Esophagus squamous epithelium (tissue), 5 donors: ENCODE data around the gene ERRFI1. TPM values are rescaled to one million over a fixed set of nuclear protein-coding genes. Genes with fewer than 3 reads are reported as not detected.

Experiments used
- DNase-seq: peaks from one replicate; lab custom pipeline; 2025; lab: John Stamatoyannopoulos, UW
- H3K27ac ChIP-seq, 4 donors: fragments of 200-600 bp; sonication (generic); one replicate each; pipeline ENCODE4 v1.5.1; 2016 to 2019; ENCODE audit warnings: mild to moderate bottlenecking in 1 of 4
- H3K27me3 ChIP-seq, 4 donors: fragments of 200-600 bp; sonication (generic); 1 replicate in 3 of 4; 2 replicates in 1 of 4; pipeline versions ENCODE4 v1.5.1 to v1.6.0; 2017 to 2021; ENCODE audit warnings: antibody characterized with exemption in 1 of 4
- H3K36me3 ChIP-seq, 3 donors: fragments of 200-600 bp; sonication (generic); one replicate each; pipeline ENCODE4 v1.5.1; 2016 to 2019
- H3K4me1 ChIP-seq, 3 donors: fragments of 200-600 bp; sonication (generic); one replicate each; pipeline ENCODE4 v1.5.1; 2017 to 2019
- H3K4me3 ChIP-seq, 4 donors: fragments of 200-600 bp; sonication (generic); 1 replicate in 3 of 4; 2 replicates in 1 of 4; pipeline ENCODE4 v1.5.1; 2016 to 2019; ENCODE audit warnings: mild to moderate bottlenecking in 2 of 4, moderate library complexity in 1 of 4
- H3K9me3 ChIP-seq, 3 donors: fragments of 200-600 bp; sonication (generic); one replicate each; pipeline ENCODE4 v1.5.1; 2016 to 2019
- POLR2A ChIP-seq, 4 donors: fragments of 450-650 bp; IDR thresholded peaks; one replicate each; pipeline ENCODE4 v1.6.1; 2017; ENCODE audit warnings: antibody characterized with exemption in 4 of 4, mild to moderate bottlenecking in 4 of 4, moderate library complexity in 3 of 4
- WGBS, 2 donors: methylation state at CpG; one replicate each; pipeline ENCODE4 v1.1.5; 2018; 5-methylcytosine and 5-hydroxymethylcytosine counted together
- intact Hi-C: fragments of 100-400 bp; cut with DNase I; formaldehyde crosslinking; loops from one replicate; pipeline ENCODE4 v1.15.0; 2022
- total RNA-seq, 4 donors: library from RNA; depleted of rRNA; stranded (reverse); fragments of >200 nt; gene quantifications; one replicate each; pipeline ENCODE4 v1.1.0, GENCODE V29; 2016
- TF ChIP-seq, protein P1 (sequence below), 6 experiments: fragments of 450-650 bp in 4 of 6; fragments of 200-600 bp in 2 of 6; sonication (generic) in 2 of 6; IDR thresholded peaks; one replicate each; pipeline ENCODE4 v1.5.1; 2016 to 2019; ENCODE audit warnings: antibody characterized with exemption in 6 of 6, mild to moderate bottlenecking in 4 of 6, moderate library complexity in 4 of 6
- donor health status: DM: yes; HTN: yes; CAD: no.

The ERRFI1 gene
- total RNA-seq, 4 donors from 2014 or later = 23.3 to 95.9 (median 49.3) TPM

DNA sequence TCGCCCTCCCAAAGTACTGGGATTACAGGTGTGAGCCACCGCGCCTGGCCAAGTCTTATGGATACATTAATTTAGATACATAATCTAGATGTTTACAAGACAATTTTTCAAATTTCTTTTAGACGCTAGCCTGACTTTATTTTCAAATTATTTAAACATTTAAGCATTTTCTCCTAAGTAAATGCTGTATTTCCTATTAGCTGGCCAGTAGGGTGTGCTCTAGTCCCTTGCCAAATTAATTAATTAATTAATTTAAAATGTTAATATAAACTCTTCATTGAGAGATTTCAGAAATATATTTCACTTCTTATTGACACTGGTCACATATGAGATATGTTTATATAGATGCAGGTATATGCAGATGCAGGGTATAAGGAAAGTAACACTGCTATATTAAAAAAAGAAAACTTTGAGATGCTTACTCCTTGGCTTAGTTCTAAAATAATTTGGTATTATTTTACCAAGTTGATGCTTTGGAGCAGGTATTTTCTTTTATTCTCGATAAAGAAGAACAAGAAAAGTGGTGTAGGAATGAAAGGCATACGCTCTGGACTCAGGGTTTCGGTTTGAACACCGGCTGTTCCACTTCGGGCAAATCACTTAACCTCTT, 5.2 kb upstream of the ERRFI1 start:
- WGBS, 2 donors = 63 to 66% methylated on average over 9 of the region's 9 CpGs
- Histone ChIP-seq H3K4me1 (peaks cover 4 to 32% (median 7%) of the 10 kb centered on the region in 3 donors), H3K27me3 (peaks cover 0 to 7% (median 0%) of the 10 kb centered on the region in 4 donors), H3K27ac (peak overlapping the region in 1 of 4 donors; percentile 12), H3K9me3 (no peaks in the 10 kb centered on the region), H3K36me3 (no peaks in the 10 kb centered on the region), H3K4me3 (no peak overlapping the region)
- TF ChIP-seq, protein P1, sequence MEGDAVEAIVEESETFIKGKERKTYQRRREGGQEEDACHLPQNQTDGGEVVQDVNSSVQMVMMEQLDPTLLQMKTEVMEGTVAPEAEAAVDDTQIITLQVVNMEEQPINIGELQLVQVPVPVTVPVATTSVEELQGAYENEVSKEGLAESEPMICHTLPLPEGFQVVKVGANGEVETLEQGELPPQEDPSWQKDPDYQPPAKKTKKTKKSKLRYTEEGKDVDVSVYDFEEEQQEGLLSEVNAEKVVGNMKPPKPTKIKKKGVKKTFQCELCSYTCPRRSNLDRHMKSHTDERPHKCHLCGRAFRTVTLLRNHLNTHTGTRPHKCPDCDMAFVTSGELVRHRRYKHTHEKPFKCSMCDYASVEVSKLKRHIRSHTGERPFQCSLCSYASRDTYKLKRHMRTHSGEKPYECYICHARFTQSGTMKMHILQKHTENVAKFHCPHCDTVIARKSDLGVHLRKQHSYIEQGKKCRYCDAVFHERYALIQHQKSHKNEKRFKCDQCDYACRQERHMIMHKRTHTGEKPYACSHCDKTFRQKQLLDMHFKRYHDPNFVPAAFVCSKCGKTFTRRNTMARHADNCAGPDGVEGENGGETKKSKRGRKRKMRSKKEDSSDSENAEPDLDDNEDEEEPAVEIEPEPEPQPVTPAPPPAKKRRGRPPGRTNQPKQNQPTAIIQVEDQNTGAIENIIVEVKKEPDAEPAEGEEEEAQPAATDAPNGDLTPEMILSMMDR (IDR thresholded peaks at IDR 0.05) = peak in 5 of 6 experiments; percentile 44 to 85 (median 72)
- no peak for TF ChIP-seq POLR2A (IDR thresholded peaks at IDR 0.05)
- intact Hi-C loops = loop anchor here (5.0 kb wide), 1 partner anchor 281 kb away; no protein-coding TSS in a partner anchor
- DNase-seq = no peak

DNA sequence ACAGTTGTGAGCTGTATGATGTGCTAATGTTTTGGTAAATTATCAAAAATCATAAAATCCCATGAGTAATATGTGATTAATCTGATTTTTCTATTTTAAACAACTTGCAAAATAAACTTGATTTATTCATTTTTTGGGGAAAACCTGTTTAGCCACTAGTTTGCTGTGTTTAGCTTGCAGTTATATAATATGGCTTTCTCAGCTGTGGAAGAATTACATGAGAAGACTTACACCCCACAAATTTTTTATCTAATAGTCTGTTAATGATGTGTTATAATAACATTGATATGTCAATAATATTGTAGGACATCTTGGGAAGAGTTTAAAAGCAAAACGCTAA, 2.4 kb upstream of the ERRFI1 start:
- no peak overlapping the region for H3K4me3 ChIP-seq
- H3K27me3 ChIP-seq = peaks cover 0 to 15% (median 0%) of the 10 kb centered on the region in 4 donors
- no peaks in the 10 kb centered on the region for H3K9me3 ChIP-seq
- H3K27ac ChIP-seq = peak overlapping the region; percentile 89 to 97 (median 94)
- no peak for DNase-seq
- TF ChIP-seq, protein P1 (IDR thresholded peaks at IDR 0.05) = no peak
- TF ChIP-seq POLR2A (IDR thresholded peaks at IDR 0.05) = no peak
- no peaks in the 10 kb centered on the region for H3K36me3 ChIP-seq
- H3K4me1 ChIP-seq = peaks cover 4 to 49% (median 10%) of the 10 kb centered on the region in 3 donors
- WGBS, 2 donors = 41 to 55% methylated on average over 1 of the region's 1 CpG
- intact Hi-C loops = no loop called here

- Histone ChIP-seq H3K27me3 (peaks cover 0 to 15% (median 0%) of the 10 kb centered on the region in 4 donors), H3K9me3 (no peaks in the 10 kb centered on the region), H3K4me1 (peaks cover 4 to 55% (median 15%) of the 10 kb centered on the region in 3 donors), H3K27ac (peak overlapping the region; percentile 89 to 97 (median 94)), H3K4me3 (peak overlapping the region in 1 of 4 donors; percentile 82), H3K36me3 (no peaks in the 10 kb centered on the region)
- DNase-seq = no peak
- intact Hi-C loops = no loop called here
- no peak for TF ChIP-seq POLR2A (IDR thresholded peaks at IDR 0.05)
- TF ChIP-seq, protein P1 (IDR thresholded peaks at IDR 0.05) = no peak
- 25 to 48% methylated on average over 8 of the region's 8 CpGs for WGBS, 2 donors
Observed at GRCh38 chr1:8027748-8028570, 1.9 kb upstream of the ERRFI1 start.

- Histone ChIP-seq H3K4me1 (peaks cover 4 to 63% (median 17%) of the 10 kb centered on the region in 3 donors), H3K4me3 (peak overlapping the region; percentile 77 to 93 (median 86)), H3K9me3 (no peaks in the 10 kb centered on the region), H3K27ac (peak overlapping the region; percentile 89 to 97 (median 94)), H3K36me3 (no peaks in the 10 kb centered on the region), H3K27me3 (peaks cover 0 to 15% (median 0%) of the 10 kb centered on the region in 4 donors)
- TF ChIP-seq POLR2A (IDR thresholded peaks at IDR 0.05) = no peak
- TF ChIP-seq, protein P1 (IDR thresholded peaks at IDR 0.05) = no peak
- intact Hi-C loops = no loop called here
- no peak for DNase-seq
- WGBS, 2 donors = 83 to 84% methylated on average over 19 of the region's 25 CpGs
Observed at GRCh38 chr1:8026976-8027747, 1.1 kb upstream of the ERRFI1 start.
